Activated T-cell treated with anti-CD3 and anti-CD28 coated beads for 48 hours (primary cell): Measurements from ENCODE around the gene SEC31A.

Experiments
- DNase-seq: peaks from one replicate; pipeline ENCODE4 v3.0.0-alpha.2; 2020; ENCODE audit warnings: low read depth

Gene SEC31A

DNA sequence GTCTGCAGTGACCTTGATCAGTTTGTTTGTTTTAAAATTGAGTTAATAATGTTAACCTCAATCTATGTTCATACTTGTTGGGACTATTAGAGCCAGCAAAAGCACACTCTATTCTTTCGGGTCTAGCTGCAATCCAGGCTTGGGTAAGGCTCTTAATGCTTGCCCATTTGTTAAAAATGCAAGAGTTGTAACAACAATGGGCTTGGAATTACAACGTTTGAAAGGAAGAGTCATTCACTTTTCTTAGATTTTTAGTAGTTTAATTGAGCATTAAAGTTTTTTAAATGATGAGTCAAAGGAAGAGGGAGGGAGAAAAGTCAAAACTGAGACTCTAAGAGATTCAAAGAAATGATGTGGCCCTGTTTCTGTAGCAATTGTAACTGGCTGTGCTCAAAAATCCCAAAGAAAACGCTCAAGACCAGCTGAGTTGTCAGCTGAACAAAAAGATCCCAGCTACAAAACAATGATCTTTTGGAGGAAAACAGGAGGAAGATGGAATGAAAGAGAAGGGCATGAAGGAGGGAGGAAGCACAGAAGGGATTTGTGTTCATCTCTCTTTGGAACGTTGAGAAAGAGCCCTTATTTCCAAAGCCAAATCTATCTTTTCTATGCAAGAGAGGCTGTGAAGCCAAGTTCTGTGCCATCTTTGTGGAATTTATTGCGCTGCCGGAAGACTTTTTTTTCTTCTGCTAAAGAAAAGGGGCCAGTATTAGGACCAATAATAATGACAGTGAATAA is 97.9 kb downstream of the SEC31A start:
- no peak for DNase-seq

DNA sequence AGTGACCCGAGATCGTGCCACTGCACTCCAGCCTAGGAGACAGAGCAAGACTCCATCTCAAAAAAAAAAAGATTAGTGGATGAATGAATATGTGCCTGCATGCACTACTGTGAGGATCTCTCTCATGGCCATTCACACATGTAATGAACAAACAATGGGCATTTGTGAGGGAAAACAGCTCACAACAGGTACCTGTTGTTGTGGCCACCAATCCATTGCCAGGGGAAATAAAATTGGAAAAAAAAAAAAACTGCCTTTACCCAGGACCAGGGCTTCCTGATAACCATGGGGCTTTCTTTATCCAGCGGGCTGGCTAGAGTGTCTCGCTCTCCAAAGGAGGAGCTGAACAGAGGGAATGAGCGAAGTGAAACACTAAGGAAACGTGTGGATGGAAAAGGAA is 99.8 kb downstream of the SEC31A start:
- no peak for DNase-seq

DNA sequence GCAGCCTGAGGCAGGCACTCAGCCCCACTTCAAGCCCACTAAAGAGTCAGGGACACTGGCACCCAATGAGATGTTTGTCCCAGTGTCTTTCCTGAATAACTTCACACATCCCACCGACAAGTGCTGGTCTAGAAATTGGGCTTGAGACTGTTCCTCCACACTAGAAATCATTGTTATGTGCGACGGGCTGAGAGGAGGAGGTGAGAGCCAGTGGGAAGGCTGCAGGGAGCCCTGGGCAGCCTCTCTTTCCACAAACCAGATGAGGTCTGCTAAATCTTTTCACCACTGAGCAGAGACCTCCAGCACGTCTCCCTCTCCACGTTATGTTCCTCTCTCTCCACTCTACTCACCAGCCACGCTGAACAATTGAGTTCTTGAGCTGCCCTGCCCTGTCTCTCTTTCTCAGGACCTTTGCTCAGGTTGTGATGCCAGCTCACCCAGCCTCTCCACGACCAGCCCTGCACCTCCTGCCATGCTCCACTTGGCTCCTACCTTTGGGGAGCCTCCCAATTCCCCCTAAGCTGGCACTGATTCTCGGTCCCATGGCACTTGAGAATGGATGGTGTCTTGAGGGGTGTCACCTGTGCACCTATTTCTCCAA is 100.8 kb downstream of the SEC31A start:
- DNase-seq = no peak

DNA sequence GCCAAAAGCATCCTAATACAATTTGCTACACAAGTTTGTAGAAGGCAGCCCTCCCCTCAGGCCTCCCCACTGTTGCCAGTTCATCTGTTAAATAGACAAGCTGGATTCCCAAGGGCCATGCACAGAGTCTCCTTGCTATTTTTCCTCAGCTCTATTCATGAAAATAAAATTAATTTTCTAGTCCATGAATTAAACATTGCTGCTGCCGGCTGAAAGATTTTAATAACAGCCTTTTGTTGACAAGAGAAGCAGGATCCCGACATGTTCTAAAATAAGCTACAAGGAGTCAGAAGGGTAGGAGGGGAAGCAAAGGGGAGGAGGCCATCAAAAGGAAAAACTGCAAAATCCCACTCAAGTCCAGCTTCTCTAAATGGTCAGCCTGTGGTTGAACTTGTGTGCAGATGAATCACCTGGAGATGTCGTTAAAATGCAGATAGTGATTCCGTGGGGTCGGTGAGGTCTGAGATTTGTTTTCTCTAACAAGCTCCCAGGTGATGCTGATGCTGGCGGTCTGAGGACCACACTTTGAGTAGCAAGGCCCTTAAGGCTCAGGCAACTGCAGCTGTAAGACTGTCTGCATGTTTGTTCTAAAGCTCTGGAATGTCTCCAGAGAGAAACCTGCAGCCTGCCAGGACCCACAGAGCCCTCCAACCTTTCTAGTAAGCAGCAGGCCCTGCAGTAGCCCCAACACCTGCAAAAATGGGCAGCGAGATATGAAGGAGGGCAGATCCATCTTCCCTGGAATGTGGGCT is 101.8 kb downstream of the SEC31A start:
- no peak for DNase-seq

DNA sequence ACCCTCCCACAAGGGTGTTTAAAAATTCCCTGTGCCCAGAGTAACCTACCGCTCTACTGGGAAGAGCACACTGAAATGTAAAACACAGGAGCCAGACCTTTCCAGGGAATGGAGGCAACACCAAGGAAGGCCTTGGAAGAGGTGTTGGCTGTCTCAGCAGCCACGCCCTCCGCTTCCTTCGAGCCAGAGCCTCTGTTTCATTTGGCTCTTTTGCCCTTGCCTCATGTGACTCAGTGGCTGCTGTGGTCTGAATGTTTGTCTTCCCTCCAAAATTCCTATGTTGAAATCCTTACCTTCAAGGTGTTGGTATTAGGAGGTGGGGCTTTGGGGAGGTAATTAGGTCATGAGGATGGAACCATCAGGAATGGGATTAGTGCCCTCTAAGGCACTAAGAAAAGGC is 103.6 kb downstream of the SEC31A start:
- no peak for DNase-seq

DNA sequence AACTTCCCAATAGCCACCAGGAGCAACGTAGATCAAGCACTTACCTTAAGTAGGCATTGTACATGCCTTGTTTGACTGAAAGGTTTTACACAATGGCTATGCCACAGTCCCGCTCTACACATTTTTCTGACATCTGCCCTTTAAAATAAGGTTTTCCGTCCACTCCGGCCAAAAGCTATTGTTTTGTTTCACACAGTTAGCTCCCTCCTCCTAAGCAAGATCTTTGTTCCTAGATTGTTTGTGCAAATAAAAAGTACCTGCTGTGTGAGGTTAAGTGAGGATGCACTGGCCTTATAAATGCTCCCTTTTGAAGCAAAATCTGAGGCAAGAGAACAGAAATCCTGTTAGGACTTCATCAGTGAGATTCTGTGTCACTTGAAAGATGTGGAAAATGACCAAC is 104.1 kb downstream of the SEC31A start:
- DNase-seq = no peak

DNA sequence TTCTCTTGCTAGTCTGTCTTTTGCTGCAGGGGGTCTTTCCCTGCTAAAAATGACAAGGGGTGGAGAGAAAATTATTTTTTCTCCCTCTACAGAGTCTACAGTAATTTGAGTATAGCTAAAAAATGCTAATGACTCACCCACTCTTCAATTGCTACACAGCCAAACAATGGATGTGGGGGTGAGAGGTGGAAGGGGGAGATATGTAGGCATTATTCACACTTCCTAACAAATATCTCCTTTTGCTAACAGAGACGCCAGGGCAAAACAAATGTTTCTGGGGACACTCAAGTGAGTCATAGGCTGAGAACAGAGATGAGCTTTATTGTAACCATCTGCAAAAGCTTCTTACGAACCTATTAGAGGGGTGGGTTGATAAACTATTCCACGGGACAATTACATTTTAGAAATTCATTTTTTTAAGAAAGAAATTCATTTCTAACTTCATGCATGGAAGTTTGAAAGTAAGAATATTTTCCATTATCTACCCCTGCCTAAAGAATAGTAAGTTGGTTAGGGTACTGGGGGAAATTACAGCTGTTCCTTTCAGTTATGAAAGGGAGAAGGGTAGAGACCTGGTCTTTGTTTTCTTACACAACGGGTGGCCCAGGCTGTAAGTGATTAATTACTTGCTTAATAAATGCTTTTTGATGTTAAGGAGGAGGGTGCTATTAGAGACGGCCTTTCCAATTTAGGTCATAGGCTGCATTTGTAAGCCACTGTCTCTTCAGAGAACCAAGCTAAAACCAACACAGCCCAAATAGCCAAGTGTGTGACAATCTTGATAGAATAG is 105.1 kb downstream of the SEC31A start:
- DNase-seq = no peak

DNA sequence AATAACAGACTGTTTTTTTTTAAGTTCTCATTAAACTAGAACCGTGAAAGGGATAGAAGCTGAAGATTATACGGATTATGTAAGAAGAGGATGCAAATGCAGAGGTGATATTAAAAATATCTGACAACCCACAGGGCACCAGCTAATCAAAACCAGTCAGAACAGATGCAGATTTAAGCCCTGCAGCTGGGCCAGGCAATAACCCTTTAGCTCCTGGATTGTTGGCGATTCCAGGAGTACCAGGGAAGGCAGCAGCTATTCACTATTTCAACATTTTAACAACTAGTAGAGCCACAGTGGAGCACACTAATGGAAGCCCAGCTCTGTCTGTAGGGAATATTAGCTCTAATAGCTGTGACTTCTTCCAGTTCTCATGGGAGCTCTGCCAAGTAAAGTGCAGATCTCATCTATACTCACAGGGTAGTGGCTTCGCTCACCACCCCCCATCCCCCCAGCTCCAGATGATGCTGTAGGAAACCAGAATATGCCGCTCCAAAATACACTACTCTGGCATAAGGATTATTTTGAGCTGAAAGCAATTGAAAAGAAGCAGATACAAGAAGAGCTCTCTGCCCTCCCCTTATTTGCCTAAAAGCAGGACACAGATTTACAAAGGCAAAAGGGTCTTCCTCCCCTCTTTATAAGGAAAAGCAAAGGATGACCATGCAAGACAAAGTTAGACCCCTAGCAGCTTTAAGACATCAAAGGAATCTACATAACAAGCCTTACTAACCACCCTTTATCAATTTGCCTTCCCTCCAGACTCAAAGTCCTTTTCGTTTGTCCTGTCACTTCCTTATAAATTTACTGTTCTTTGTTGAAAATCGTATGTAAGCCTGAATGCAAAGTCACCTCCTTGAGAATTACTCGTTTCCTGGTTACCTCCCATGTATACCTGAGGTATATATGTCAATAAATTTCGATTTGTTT is 106.0 kb downstream of the SEC31A start:
- DNase-seq = no peak

DNA sequence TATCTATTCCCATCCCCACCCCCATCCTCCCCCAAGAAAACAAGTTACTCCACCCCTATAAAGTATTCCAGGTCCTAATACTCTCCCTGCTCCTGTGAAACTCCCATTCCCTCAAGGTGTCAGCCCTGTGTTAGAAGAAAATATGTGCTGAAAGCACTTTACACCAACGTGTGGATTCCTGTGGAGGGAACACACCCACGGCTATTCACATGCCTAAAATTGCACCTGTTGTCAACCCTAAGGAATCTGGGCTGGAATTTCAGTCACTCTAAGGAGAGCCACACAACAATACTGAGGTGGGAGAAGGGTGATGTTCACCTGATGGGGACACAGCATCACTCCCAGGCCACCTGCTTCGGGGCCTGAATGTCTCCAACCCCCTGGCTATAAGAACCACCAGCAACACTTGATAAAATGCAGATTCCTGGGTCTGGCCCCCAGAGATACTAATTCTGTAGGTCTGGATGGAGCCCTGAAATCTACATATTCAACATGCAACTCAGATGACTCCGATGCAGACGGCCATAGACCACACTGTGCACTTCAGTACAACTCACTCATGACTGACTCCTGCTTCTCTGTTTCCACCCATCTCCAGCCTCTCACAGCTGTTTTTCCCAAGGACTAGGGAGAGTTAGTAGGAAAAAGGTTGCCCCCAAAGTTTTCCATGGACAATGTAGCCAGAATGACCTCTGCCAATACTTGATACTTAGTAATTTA is 108.2 kb downstream of the SEC31A start:
- DNase-seq = no peak

DNA sequence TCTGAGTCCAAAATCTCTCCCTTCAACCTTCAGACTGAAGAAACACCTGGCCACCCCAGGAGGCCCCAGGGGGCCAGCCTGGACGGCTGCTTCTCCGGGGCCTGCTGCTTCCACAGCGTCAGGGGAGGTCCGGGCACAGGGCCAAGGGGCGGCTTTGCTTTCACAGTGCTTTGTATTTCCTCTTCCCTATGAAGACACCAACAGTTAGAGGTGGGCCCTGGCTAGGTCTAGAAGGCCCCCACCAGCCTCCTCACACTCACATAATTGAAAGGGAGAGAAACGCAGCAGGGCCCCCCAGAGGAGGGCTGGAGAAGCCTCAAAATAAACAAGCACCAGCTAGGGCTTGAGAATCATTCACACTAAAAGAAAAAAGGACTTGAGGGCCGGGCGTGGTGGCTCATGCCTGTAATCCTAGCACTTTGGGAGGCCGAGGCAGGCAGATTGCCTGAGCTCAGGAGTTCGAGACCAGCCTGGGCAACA is 110.2 kb downstream of the SEC31A start:
- no peak for DNase-seq

DNA sequence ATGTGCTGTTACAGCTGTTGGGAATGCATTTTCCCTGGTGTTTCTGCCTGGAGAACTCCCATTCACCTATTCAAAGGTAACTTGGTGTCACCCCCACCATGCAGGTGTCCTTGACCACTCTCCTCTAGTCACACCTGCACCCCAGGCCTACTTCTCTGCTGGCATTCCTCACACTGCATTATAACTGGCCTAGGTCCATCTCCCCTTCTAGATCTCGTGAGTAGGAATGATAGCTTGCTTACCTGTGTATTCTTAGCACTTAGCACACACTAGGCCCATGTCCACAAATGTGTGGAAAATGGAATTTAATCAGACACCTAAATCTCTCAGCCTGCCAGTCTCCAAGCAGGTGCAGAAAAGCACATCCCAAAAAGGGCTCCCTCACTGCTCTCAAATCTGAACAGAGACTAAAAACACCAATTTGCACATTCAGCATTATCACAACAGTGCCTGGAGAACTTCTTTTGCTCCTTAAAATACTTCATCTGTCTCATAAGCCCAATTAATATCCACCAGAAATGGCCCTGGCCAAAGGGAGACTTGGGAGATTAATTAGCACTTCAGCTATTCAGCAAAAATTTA is 110.7 kb downstream of the SEC31A start:
- no peak for DNase-seq

DNA sequence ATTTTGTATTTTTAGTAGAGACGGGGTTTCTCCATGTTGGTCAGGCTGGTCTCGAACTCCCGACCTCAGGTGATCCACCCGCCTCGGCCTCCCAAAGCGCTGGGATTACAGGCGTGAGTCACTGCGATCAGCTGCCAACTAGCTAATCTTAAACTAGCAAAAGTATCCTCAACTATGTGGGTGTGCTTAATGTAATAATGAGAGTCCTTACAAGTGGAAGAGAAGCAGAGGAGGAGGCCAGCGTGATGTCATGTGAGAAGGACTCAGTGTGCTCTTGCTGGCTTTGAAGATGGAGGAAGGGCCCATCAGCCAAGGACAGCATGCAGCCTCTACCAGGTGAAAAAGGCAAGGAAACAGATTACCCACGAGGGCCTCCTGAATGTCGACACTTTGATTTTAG is 111.9 kb downstream of the SEC31A start:
- DNase-seq = no peak

DNA sequence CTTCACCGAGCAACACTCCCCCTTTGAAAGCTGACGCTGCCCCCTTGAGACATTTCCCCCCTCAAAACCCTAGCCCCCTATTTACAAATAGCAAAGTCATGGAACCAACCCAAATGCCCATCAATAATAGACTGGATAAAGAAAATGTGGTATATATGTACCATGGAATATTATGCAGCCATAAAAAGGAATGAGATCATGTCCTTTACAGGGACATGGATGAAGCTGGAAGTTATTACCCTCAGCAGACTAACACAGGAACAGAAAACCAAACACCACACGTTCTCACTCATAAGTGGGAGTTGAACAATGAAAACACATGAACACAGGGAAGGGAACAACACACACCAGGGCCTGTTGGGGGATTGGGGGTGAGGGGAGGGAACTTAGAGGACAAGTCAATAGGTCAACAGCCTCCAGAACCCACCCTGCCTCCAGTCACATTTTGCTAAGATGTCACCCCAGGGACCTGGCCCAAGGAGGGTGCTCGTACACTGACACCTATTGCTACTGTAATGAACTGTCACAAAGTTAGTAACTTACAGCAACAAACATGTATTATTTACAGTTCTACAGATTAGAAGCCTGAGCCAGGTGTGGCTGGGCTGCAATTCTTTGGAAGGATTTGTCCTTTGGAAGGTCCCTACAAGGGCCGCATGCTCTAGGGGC is 113.0 kb downstream of the SEC31A start:
- DNase-seq = no peak

DNA sequence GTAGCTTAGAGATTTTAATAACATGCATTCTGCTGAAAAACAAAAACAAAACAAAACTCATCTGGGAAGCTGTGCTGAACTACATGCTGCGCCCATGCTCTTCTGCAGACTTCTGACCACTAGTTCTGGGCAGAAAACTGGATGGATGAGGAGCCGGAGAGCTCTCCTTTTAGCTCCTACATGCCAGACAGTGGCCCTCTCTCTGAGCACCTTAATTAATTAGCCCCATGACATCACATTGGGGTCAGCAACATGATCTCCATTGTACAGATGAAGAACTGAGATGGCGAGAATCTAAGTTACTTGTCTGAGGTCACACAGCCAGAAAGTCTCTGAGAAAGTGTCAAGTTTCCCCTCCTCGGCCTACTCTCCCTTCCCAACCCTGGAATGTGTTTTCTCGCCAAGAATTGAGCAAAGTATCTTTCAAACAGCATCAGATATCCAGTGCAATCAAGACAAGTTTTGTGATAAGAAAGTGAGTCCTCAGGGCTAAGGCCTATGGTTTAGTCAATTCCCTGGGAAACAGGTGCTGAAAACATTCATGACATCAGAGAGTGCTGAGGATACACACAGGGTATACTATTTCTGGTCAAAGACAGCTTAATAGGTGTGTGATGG is 113.9 kb downstream of the SEC31A start:
- DNase-seq = no peak

DNA sequence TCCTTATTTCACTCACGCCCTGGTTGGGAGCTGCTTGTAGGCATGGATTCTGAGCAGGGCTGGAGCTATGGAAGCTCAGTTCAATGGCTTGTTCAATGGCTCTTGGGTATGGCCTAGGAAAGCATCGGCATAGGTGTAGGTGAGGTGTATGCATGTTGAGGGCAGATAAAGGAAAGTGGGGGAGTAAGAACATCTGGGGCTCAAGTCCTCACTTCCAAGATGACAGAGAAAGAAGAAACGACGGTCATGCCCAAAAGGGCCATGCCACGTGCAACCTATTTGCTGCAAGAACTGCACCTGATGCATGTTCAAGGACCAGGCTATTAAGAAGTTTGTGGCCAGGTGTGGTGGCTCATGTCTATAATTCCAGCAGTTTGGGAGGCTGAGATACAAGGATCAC is 115.7 kb downstream of the SEC31A start:
- no peak for DNase-seq

DNA sequence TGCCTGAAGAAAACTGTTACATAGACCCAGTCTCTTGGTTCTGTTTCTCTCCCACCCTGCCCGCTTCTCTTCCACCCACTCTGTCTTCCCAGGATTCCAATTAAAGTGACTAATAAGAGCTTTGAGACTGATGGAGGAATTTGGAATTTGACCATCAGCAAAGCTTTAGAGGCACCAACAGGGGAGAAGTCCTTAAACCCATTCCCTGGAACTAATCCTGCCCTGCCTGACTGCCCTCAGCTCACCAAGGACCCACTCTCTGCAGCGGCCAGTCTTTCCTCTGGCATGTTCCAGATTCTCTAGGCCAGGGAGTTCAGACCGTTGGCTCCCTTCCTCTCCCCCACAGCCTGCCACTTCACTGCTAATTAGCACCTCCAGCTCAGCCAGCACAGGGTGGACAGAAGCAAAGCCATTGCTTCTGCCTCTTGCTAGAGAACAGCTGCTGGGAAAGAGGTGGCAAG is 116.2 kb downstream of the SEC31A start:
- DNase-seq = no peak

DNA sequence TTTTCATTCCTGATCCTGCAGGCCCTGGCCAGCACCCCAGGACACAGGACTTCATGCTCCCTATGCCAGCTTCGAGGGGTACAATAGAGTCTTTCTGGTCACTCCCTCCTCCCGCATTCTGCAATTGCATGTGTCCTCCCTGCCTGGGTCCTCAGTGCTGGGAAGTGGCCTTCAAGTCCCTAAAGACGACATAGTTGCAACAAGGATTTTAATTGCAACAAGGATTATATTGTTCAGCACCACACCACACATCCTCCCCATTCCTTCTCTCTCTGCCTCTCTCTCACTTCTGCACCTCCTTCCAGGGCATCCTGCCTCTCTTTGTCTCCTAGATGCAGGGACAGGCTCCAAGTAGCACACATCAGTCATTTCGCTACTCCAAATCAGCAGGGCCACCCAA is 117.9 kb downstream of the SEC31A start:
- no peak for DNase-seq

DNA sequence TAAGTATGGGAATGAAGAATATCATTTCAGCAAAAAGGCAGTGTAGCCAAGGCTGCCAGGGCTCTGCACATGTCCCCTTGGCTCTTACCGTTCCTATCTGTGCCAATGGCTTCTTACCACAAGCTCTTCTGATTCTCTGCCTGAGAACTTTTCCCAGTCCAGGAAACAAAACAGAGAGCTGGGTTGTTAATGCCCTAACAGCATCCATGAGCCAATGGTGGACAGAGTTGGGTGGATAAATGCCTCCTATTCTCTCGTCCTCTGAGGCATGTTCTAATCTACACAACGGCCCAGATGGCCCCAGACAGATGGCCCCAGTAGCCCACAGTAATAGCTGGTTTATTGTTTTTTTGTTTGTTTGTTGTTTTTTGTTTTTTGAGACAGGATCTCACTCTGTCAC is 120.3 kb downstream of the SEC31A start:
- no peak for DNase-seq
